ENCODE measurements around the gene MLH3.

DNA sequence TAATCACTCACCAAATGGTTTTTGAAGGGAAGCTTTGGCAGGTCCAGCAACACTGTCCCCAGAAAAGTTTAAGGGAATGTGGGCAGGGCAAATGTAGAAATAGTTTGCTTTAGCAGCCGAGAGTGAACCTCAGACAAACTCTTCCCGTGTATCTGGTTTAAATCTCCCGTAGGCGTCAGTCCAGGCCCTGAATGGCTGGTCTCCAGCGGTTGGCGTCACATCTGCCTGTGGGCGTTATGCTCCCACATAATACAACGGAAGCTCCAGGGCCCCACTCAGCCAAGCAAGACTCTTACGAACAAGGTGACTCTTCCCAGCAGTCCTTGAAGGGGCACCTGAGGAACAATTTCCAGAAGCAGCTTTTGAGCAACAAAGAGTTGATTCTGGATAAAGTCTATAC lies 19.1 kb upstream of the MLH3 start:
- TF ChIP-seq EZH2 (IDR thresholded peaks at IDR 0.05): no peak
- TF ChIP-seq POLR2AphosphoS5 (IDR thresholded peaks at IDR 0.05; ENCODE audit: borderline replicate concordance, low read depth, low read length): no peak

Data from SK-N-MC (cell line).